Fibroblast of pulmonary artery (primary cell): ENCODE data around the gene XXYLT1.

Experiments used
- DNase-seq: peaks from one replicate; pipeline ENCODE4 v3.0.0-alpha.2; 2010; ENCODE audit warnings: low read depth
- H3K4me3 ChIP-seq: replicated peaks from 2 replicates; pipeline ENCODE4 v1.5.1; 2011; ENCODE audit warnings: low read depth, mild to moderate bottlenecking, control low read depth, low read length, moderate library complexity
- TF ChIP-seq, protein P1 (sequence below): IDR thresholded peaks from 2 replicates; pipeline ENCODE4 v1.5.1; 2011; ENCODE audit warnings: mild to moderate bottlenecking, control low read depth, low read length, inconsistent platforms; ENCODE audit errors: missing control alignments

The XXYLT1 gene

GRCh38 chr3:195134431-195134830, 136.5 kb downstream of the XXYLT1 start:
- DNase-seq = no peak
- TF ChIP-seq, protein P1, sequence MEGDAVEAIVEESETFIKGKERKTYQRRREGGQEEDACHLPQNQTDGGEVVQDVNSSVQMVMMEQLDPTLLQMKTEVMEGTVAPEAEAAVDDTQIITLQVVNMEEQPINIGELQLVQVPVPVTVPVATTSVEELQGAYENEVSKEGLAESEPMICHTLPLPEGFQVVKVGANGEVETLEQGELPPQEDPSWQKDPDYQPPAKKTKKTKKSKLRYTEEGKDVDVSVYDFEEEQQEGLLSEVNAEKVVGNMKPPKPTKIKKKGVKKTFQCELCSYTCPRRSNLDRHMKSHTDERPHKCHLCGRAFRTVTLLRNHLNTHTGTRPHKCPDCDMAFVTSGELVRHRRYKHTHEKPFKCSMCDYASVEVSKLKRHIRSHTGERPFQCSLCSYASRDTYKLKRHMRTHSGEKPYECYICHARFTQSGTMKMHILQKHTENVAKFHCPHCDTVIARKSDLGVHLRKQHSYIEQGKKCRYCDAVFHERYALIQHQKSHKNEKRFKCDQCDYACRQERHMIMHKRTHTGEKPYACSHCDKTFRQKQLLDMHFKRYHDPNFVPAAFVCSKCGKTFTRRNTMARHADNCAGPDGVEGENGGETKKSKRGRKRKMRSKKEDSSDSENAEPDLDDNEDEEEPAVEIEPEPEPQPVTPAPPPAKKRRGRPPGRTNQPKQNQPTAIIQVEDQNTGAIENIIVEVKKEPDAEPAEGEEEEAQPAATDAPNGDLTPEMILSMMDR = no peak
- H3K4me3 ChIP-seq = no peak overlapping the region

GRCh38 chr3:195133462-195133861, 137.5 kb downstream of the XXYLT1 start:
- DNase-seq = peak; percentile 87
- H3K4me3 ChIP-seq = no peak overlapping the region
- TF ChIP-seq, protein P1 = no peak

DNA sequence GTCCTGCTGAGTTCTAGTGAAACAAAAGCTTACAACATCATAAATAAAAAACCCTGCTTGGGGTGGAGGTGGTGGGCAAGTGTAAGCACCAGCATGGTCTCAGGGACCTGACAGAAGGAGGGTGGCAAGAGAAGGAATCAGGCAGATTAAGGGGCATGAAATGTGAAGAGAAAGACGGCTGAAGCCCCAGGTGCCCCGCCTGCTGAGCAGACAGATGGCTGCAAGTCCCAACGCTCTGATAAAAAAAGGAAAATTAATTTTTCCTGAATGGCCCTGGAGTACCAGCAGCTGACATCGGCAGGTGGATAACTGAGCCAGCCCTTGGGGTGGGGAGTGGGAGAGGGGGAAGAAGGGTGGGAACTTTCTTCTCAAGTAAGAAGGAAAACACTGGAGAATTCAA, 137.9 kb downstream of the XXYLT1 start:
- H3K4me3 ChIP-seq = no peak overlapping the region
- no peak for DNase-seq
- TF ChIP-seq, protein P1 = no peak

DNA sequence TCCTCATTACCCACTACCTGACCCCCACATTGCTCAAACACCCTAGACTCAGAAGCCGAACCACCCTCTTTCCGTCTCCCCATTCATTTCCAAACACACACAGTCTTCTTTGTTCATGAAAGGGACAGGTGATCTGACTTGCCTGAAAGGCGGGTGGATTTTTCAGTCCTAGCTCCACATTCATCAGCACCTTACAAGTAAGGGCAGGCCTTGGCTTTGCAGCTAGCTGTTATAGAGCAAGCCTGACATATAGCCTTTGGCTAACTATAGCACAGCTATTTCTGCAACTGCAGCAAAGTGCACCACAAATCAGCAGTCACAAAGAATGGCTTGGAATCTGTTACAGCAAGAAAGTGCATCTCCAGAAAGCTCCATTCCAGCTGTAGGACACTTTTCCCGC, 139.8 kb downstream of the XXYLT1 start:
- H3K4me3 ChIP-seq = no peak overlapping the region
- no peak for DNase-seq
- TF ChIP-seq, protein P1 = no peak

DNA sequence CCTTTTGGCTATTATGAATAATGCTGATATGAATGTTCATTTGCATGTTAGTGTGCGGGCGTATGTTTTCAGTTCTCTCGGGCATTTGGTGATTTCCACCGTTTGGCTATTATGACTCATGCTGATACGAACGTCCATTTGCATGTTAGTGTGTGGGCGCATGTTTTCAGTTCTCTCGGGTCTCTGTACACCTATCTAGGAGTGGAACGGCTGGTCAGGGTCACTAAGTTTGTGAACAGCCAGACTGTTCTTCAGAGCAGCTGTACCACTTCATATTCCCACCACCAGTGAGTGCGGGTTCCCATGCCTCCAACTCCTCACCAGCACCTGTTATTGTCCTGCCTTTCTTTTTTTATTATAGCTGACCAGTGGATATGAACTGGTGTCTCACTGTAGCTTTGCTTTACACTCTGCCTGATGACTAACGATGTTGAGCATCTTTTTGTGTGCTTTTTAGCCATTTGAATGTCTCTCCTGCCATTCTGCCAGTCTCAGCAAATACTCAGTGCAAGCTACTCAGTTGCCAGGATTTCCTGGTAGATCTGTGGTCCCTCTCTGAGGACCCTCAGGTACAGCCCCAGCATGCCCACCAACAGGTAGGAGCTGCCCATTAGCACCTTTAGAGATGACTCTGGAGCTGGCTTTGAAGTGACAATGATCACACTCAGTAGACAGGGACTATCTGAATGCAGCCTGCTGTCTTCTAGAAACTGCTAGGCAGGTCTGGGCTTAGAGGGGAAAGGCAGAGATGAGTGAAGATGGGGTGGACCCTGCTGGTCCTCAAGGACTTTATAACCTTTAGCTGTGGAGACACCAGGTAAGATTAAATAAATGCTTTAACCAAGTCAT, 141.1 kb downstream of the XXYLT1 start:
- H3K4me3 ChIP-seq = no peak overlapping the region
- DNase-seq = peak; percentile 48
- TF ChIP-seq, protein P1 = no peak

GRCh38 chr3:195129072-195129643, 141.8 kb downstream of the XXYLT1 start:
- H3K4me3 ChIP-seq = no peak overlapping the region
- no peak for DNase-seq
- TF ChIP-seq, protein P1 = no peak
